ENCODE results near the gene RORB.

RORB gene

GRCh38 chr9:74496819-74497747 lies at the start of gene RORB:
Gene RORB (plus strand): TSS chr9:74497335. CDS start chr9:74497977, 642 bp downstream.
- no peak for DNase-seq

GRCh38 chr9:74447451-74448193 lies 49.5 kb upstream of the RORB start:
- no peak for DNase-seq

- no peak for DNase-seq
These were observed 48.1 kb upstream of the RORB start for GRCh38 chr9:74449060-74449459.

- no peak for DNase-seq
These were observed 38.3 kb upstream of the RORB start for GRCh38 chr9:74458832-74459231.

GRCh38 chr9:74463825-74464224 lies 33.3 kb upstream of the RORB start:
- no peak for DNase-seq

- DNase-seq = no peak
These were observed 18.5 kb upstream of the RORB start for GRCh38 chr9:74478606-74479005.

- DNase-seq = no peak
These were observed 17.4 kb upstream of the RORB start for GRCh38 chr9:74479711-74480110.

GRCh38 chr9:74487395-74487794 lies 9.7 kb upstream of the RORB start:
- DNase-seq = no peak

GRCh38 chr9:74493512-74493911 lies 3.6 kb upstream of the RORB start:
- DNase-seq = no peak

GRCh38 chr9:74494490-74494889 lies 2.6 kb upstream of the RORB start:
- DNase-seq = no peak

- no peak for DNase-seq
These were observed 729 bp upstream of the RORB start for GRCh38 chr9:74496406-74496805.

GRCh38 chr9:74497748-74498620 lies 849 bp downstream of the RORB start:
- DNase-seq = no peak

- DNase-seq = no peak
These were observed 1.5 kb downstream of the RORB start for GRCh38 chr9:74498621-74499095.

GRCh38 chr9:74499111-74499601 lies 2.0 kb downstream of the RORB start:
- DNase-seq = no peak

GRCh38 chr9:74499770-74500583 lies 2.8 kb downstream of the RORB start:
- no peak for DNase-seq

- DNase-seq = no peak
These were observed 3.4 kb downstream of the RORB start for GRCh38 chr9:74500584-74500924.

- no peak for DNase-seq
These were observed 4.4 kb downstream of the RORB start for GRCh38 chr9:74501570-74501969.

GRCh38 chr9:74503219-74503618 lies 6.1 kb downstream of the RORB start:
- DNase-seq = no peak

GRCh38 chr9:74503666-74504065 lies 6.5 kb downstream of the RORB start:
- DNase-seq = no peak

GRCh38 chr9:74511333-74511732 lies 14.2 kb downstream of the RORB start:
- no peak for DNase-seq

- DNase-seq = no peak
These were observed 15.3 kb downstream of the RORB start for GRCh38 chr9:74512416-74512815.

- no peak for DNase-seq
These were observed 16.1 kb downstream of the RORB start for GRCh38 chr9:74513221-74513620.
